Panc1 (cell line): ENCODE results near the gene EXTL1. TPM values are rescaled to one million over a fixed set of nuclear protein-coding genes. Genes with fewer than 3 reads are reported as not detected.

ENCODE experiments used
- ATAC-seq: fragments of 200-7000 bp; cut with Tn5 transposase; 2 replicates; pipeline ENCODE4 v1.9.1; 2020; ENCODE audit warnings: mild to moderate bottlenecking, moderate library complexity
- BruUV-seq: library from RNA; stranded (reverse); fragments of 400-500 nt; replicated peaks from 2 replicates; lab custom pipeline; 2021; lab: Mats Ljungman, UMichigan
- CTCF ChIA-PET: fragments of 300-600 bp; sonication (Branson Sonifier 250); formaldehyde crosslinking; loops from one replicate; lab custom pipeline; 2022; ENCODE audit warnings: antibody characterized with exemption; lab: Charles Lee
- POLR2A ChIA-PET: fragments of 300-600 bp; sonication (Branson Sonifier 250); formaldehyde crosslinking; loops from one replicate; lab custom pipeline; 2022; ENCODE audit warnings: antibody characterized with exemption; lab: Charles Lee
- DNase-seq: peaks from one replicate; pipeline ENCODE4 v3.0.0-alpha.2; 2010; ENCODE audit warnings: low read depth, low spot score
- H3K27ac ChIP-seq: 2 replicates; pipeline ENCODE4 v1.5.1; 2011; ENCODE audit warnings: mild to moderate bottlenecking, low read length, inconsistent platforms
- H3K27me3 ChIP-seq: fragments of 200-500 bp; sonication (Bioruptor generic); 2 replicates; pipeline ENCODE4 v1.6.0; 2014; ENCODE audit warnings: low read length, inconsistent platforms; ENCODE audit not compliant: control insufficient read depth, insufficient read depth
- H3K36me3 ChIP-seq: fragments of 200-500 bp; sonication (Bioruptor generic); 2 replicates; pipeline ENCODE4 v1.5.1; 2014; ENCODE audit warnings: inconsistent platforms, mild to moderate bottlenecking, low read length, moderate library complexity; ENCODE audit not compliant: control insufficient read depth, insufficient read depth
- H3K4me1 ChIP-seq: 2 replicates; pipeline ENCODE4 v1.5.1; 2011; ENCODE audit warnings: inconsistent platforms, mild to moderate bottlenecking, low read length, moderate library complexity; ENCODE audit not compliant: control insufficient read depth, insufficient read depth
- H3K4me3 ChIP-seq, 2 experiments: 2 replicates each; pipeline ENCODE4 v1.5.1; 2011 to 2012; ENCODE audit warnings: low read depth in 2 of 2, low read length in 2 of 2, mild to moderate bottlenecking in 2 of 2, inconsistent platforms in 1 of 2, moderate library complexity in 1 of 2
- H3K9me3 ChIP-seq: fragments of 200-500 bp; sonication (Bioruptor generic); 2 replicates; pipeline ENCODE4 v1.5.1; 2014; ENCODE audit warnings: low read depth, mild to moderate bottlenecking, inconsistent platforms, low read length, moderate library complexity; ENCODE audit not compliant: control insufficient read depth, insufficient read depth
- CTCF ChIP-seq: fragments of 450-650 bp; IDR thresholded peaks from 2 replicates; pipeline ENCODE4 v1.5.1; 2017; ENCODE audit warnings: mild to moderate bottlenecking
- POLR2AphosphoS5 ChIP-seq: IDR thresholded peaks from 2 replicates; pipeline ENCODE4 v1.6.1; 2012; ENCODE audit warnings: mild to moderate bottlenecking, low read depth, low read length, moderate library complexity
- REST ChIP-seq, 2 experiments: IDR thresholded peaks; 2 replicates each; pipeline ENCODE4 v1.6.1; 2011 to 2012; ENCODE audit warnings: low read depth in 2 of 2, control low read depth in 1 of 2, low read length in 1 of 2, mild to moderate bottlenecking in 1 of 2, moderate library complexity in 1 of 2; ENCODE audit not compliant: insufficient read depth in 1 of 2
- SIN3A ChIP-seq: IDR thresholded peaks from 2 replicates; pipeline ENCODE4 v1.6.1; 2012; ENCODE audit warnings: low read depth, mild to moderate bottlenecking, low read length, moderate library complexity, borderline replicate concordance; ENCODE audit not compliant: insufficient read depth
- TCF7L2 ChIP-seq: IDR thresholded peaks from 2 replicates; pipeline ENCODE4 v1.6.1; 2011; ENCODE audit warnings: mild to moderate bottlenecking, low read depth, low read length, inconsistent platforms
- in situ Hi-C: cut with HindIII; loops from 2 replicates; pipeline ENCODE4 v1.10.0; 2016; ENCODE audit warnings: low sequenced_read_pairs, low pct_unique_long_range_greater_than_20kb
- intact Hi-C: fragments of 100-400 bp; cut with micrococcal nuclease; formaldehyde crosslinking; loops from one replicate; pipeline ENCODE4 v1.10.0; 2022; ENCODE audit not compliant: unreplicated experiment
- total RNA-seq: library from RNA; stranded (reverse); gene quantifications from one replicate; pipeline ENCODE4 v1.2.1, GENCODE V29; 2021; ENCODE audit not compliant: unreplicated experiment

The EXTL1 gene
- total RNA-seq, 1 experiment from 2014 or later = 0.10 TPM

- BruUV-seq = no TSS peak
- intact Hi-C loops = loop anchor here (5.0 to 10.0 kb wide), 3 partner anchors 58 to 110 kb away; partner anchors contain the start of gene PDIK1L
- Histone ChIP-seq H3K9me3 (no peaks in the 10 kb centered on the region), H3K27me3 (no peaks in the 10 kb centered on the region), H3K4me1 (peaks cover 14% of the 10 kb centered on the region), H3K27ac (no peak overlapping the region), H3K36me3 (peaks cover 2% of the 10 kb centered on the region; the same call in 1 of the 2 replicates), H3K4me3 (no peak overlapping the region)
- no peak for DNase-seq
- in situ Hi-C loops = no loop called here
- CTCF ChIA-PET = interaction anchor here (0.6 to 2.5 kb wide), 7 partner anchors 8 to 303 kb away, joined by 3 to 17 read pairs (median 4); partner anchors contain the start of gene CEP85
- no peak for ATAC-seq
- TF ChIP-seq REST (IDR thresholded peaks at IDR 0.05; ENCODE audit: insufficient read depth in 1 of 2, low read depth in 2 of 2, low read length in 1 of 2) (no peak), TCF7L2 (no peak), SIN3A (no peak), POLR2AphosphoS5 (no peak), CTCF (no peak)
- POLR2A ChIA-PET = no interaction called here
Measured at GRCh38 chr1:26036756-26037281, 15.2 kb downstream of the EXTL1 start.

- CTCF ChIA-PET = no interaction called here
- DNase-seq (no peak), ATAC-seq (no peak)
- H3K27me3 ChIP-seq = no peaks in the 10 kb centered on the region
- peaks cover 14% of the 10 kb centered on the region for H3K4me1 ChIP-seq
- BruUV-seq = no TSS peak
- H3K36me3 ChIP-seq = peaks cover 2% of the 10 kb centered on the region; the same call in 1 of the 2 replicates
- TF ChIP-seq SIN3A (no peak), TCF7L2 (no peak), REST (IDR thresholded peaks at IDR 0.05; ENCODE audit: insufficient read depth in 1 of 2, low read depth in 2 of 2, low read length in 1 of 2) (no peak), CTCF (no peak), POLR2AphosphoS5 (no peak)
- no peaks in the 10 kb centered on the region for H3K9me3 ChIP-seq
- in situ Hi-C loops (no loop called here), intact Hi-C loops (loop anchor here (5.0 to 10.0 kb wide), 3 partner anchors 57 to 109 kb away; partner anchors contain the start of gene PDIK1L)
- no peak overlapping the region for H3K27ac ChIP-seq
- H3K4me3 ChIP-seq = no peak overlapping the region
- POLR2A ChIA-PET = interaction anchor here (0.6 kb wide), 1 partner anchor 175 kb away, joined by 8 read pairs; no protein-coding TSS in a partner anchor
Measured at GRCh38 chr1:26037904-26038303, 16.3 kb downstream of the EXTL1 start.
